Suprapubic skin (tissue), 4 donors: ENCODE results near the gene PYGL. TPM values are rescaled to one million over a fixed set of nuclear protein-coding genes. Genes with fewer than 3 reads are reported as not detected.
"Not testable (repeated sequence)": the region's sequence is repeated elsewhere in the genome, so short reads cannot be mapped to it uniquely, and the experiment has no call there.

Experiments used
- DNase-seq, 2 donors: peaks; one replicate each; pipeline ENCODE4 v3.0.0-alpha.2; 2019; ENCODE audit warnings: low spot score in 2 of 2
- H3K27ac ChIP-seq: fragments of 200-600 bp; sonication (generic); one replicate; pipeline ENCODE4 v1.5.1; 2019
- H3K27me3 ChIP-seq: fragments of 200-600 bp; sonication (generic); one replicate; pipeline ENCODE4 v1.5.1; 2019
- H3K36me3 ChIP-seq: fragments of 200-600 bp; sonication (generic); one replicate; pipeline ENCODE4 v1.5.1; 2019
- H3K4me1 ChIP-seq: fragments of 200-600 bp; sonication (generic); one replicate; pipeline ENCODE4 v1.5.1; 2019
- H3K4me3 ChIP-seq: fragments of 200-600 bp; sonication (generic); one replicate; pipeline ENCODE4 v1.5.1; 2019; ENCODE audit warnings: mild to moderate bottlenecking
- H3K9me3 ChIP-seq: fragments of 200-600 bp; sonication (generic); one replicate; pipeline ENCODE4 v1.5.1; 2019
- CTCF ChIP-seq, 2 donors: fragments of 200-600 bp in 1 of 2; fragments of 450-650 bp in 1 of 2; sonication (generic) in 1 of 2; IDR thresholded peaks; one replicate each; pipeline ENCODE4 v1.5.1; 2016 to 2019; ENCODE audit warnings: antibody characterized with exemption in 2 of 2, mild to moderate bottlenecking in 1 of 2, moderate library complexity in 1 of 2
- EP300 ChIP-seq: sonication (generic); formaldehyde crosslinking; IDR thresholded peaks from one replicate; pipeline ENCODE4 v1.6.1; 2017; ENCODE audit warnings: antibody characterized with exemption
- POLR2A ChIP-seq, 2 donors: fragments of 450-650 bp; IDR thresholded peaks; one replicate each; pipeline ENCODE4 v1.6.1; 2017; ENCODE audit warnings: antibody characterized with exemption in 2 of 2, mild to moderate bottlenecking in 2 of 2, moderate library complexity in 2 of 2
- POLR2AphosphoS5 ChIP-seq, 3 donors: sonication (generic); formaldehyde crosslinking; IDR thresholded peaks; one replicate each; pipeline ENCODE4 v1.6.1; 2017; ENCODE audit warnings: antibody characterized with exemption in 3 of 3
- WGBS: methylation state at CpG from one replicate; pipeline ENCODE4 v1.1.5; 2018; 5-methylcytosine and 5-hydroxymethylcytosine counted together
- total RNA-seq, 4 donors: library from RNA; depleted of rRNA; stranded (reverse); fragments of >200 nt; gene quantifications; one replicate each; pipeline ENCODE4 v1.1.0, GENCODE V29; 2016

PYGL gene
- total RNA-seq, 4 donors from 2014 or later, result 43.3 to 73.4 (median 48.4) TPM

GRCh38 chr14:50924843-50925242, 19.4 kb downstream of the PYGL start:
- TF ChIP-seq POLR2AphosphoS5 (IDR thresholded peaks at IDR 0.05) (no peak), EP300 (no peak), CTCF (IDR thresholded peaks at IDR 0.05) (no peak), POLR2A (IDR thresholded peaks at IDR 0.05) (no peak)
- no peak for DNase-seq
- Histone ChIP-seq H3K27me3 (no peaks in the 10 kb centered on the region), H3K36me3 (peaks cover 52% of the 10 kb centered on the region), H3K4me3 (no peak overlapping the region), H3K27ac (no peak overlapping the region), H3K4me1 (no peaks in the 10 kb centered on the region), H3K9me3 (no peaks in the 10 kb centered on the region)
- 82% methylated on average over 4 of the region's 4 CpGs for WGBS

- Histone ChIP-seq H3K27me3 (no peaks in the 10 kb centered on the region), H3K9me3 (no peaks in the 10 kb centered on the region), H3K27ac (no peak overlapping the region), H3K4me1 (no peaks in the 10 kb centered on the region), H3K36me3 (peaks cover 52% of the 10 kb centered on the region), H3K4me3 (no peak overlapping the region)
- WGBS, result 58% methylated on average over 6 of the region's 6 CpGs
- no peak for DNase-seq
- no peak for TF ChIP-seq POLR2AphosphoS5 (IDR thresholded peaks at IDR 0.05)
- TF ChIP-seq EP300, result no peak
- TF ChIP-seq CTCF (IDR thresholded peaks at IDR 0.05), result no peak
- TF ChIP-seq POLR2A (IDR thresholded peaks at IDR 0.05), result no peak
Measured at GRCh38 chr14:50924236-50924635, 20.0 kb downstream of the PYGL start.

- H3K9me3 ChIP-seq, result no peaks in the 10 kb centered on the region
- H3K27ac ChIP-seq, result no peak overlapping the region
- no peak overlapping the region for H3K4me3 ChIP-seq
- TF ChIP-seq POLR2AphosphoS5 (IDR thresholded peaks at IDR 0.05), result no peak
- no peak for TF ChIP-seq EP300
- no peak for DNase-seq
- peaks cover 51% of the 10 kb centered on the region for H3K36me3 ChIP-seq
- H3K27me3 ChIP-seq, result no peaks in the 10 kb centered on the region
- H3K4me1 ChIP-seq, result no peaks in the 10 kb centered on the region
- WGBS, result 76% methylated on average over 2 of the region's 2 CpGs
Measured at GRCh38 chr14:50922803-50923202, 21.5 kb downstream of the PYGL start.

DNA sequence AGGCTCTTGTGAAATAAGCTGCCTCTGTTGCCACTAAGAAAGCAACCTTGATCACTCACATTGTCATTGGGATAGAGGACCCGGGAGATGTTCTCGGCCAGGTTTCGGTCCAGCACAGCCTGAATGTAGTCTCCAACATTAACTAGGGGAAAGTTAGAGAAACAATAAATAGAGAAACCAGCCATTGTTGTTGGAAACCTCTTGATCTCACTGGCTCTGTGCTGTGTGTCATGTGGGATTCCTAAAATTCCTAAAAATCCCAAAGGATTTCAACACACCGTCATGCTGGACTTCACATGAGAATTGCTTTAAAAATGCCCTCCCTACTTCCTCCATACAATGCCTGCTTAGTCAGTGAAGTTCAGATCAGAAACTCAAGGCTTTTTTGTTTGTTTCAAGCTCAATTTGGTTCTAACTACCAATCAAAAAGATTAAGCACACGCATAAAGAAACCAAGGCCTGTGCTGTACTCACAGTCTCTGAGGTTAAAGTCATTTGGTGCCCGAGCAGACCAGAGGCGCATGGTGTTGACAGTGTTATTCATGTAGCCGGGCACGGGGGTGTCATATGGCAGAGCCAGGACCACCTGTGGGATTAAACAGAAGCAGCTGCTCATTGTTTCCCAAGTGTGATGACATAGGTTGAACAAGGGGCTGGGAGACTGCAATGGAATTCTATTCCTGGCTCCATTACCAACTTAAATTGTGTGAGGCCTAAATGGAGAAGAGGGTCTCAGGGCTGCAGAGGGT, 23.6 kb downstream of the PYGL start:
- Histone ChIP-seq H3K36me3 (peaks cover 62% of the 10 kb centered on the region), H3K4me3 (no peak overlapping the region), H3K27ac (no peak overlapping the region), H3K27me3 (no peaks in the 10 kb centered on the region), H3K4me1 (no peaks in the 10 kb centered on the region), H3K9me3 (no peaks in the 10 kb centered on the region)
- no peak for TF ChIP-seq CTCF (IDR thresholded peaks at IDR 0.05)
- TF ChIP-seq POLR2AphosphoS5 (IDR thresholded peaks at IDR 0.05), result no peak
- TF ChIP-seq POLR2A (IDR thresholded peaks at IDR 0.05), result no peak
- TF ChIP-seq EP300, result no peak
- no peak for DNase-seq
- 79% methylated on average over 9 of the region's 9 CpGs for WGBS

DNA sequence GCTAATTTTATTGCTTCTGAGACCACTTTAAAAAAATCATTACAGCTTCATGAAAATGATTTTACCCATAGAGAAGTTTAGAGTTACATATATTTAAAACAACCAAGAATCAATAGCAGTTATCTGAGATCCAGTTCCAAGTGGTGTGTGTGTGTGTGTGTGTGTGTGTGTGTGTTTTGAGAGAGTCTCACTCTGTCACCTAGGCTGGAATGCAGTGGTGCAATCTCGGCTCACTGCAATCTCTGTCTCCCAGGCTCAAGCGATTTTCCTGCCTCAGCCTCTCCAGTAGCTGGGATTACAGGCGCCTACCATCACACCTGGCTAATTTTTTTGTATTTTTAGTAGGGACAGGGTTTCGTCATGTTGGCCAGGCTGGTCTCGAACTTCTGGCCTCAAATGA, 24.8 kb downstream of the PYGL start:
- H3K36me3 ChIP-seq, result peaks cover 69% of the 10 kb centered on the region
- DNase-seq, H3K4me3 ChIP-seq, H3K27me3 ChIP-seq, H3K9me3 ChIP-seq, H3K27ac ChIP-seq, H3K4me1 ChIP-seq: not testable (repeated sequence)
- WGBS, result 89% methylated on average over 5 of the region's 5 CpGs

- Histone ChIP-seq H3K4me3 (no peak overlapping the region), H3K4me1 (no peaks in the 10 kb centered on the region), H3K27me3 (no peaks in the 10 kb centered on the region), H3K27ac (no peak overlapping the region), H3K36me3 (peaks cover 81% of the 10 kb centered on the region), H3K9me3 (no peaks in the 10 kb centered on the region)
- TF ChIP-seq POLR2AphosphoS5 (IDR thresholded peaks at IDR 0.05) (no peak), EP300 (no peak), CTCF (IDR thresholded peaks at IDR 0.05) (no peak), POLR2A (IDR thresholded peaks at IDR 0.05) (no peak)
- 87% methylated on average over 6 of the region's 6 CpGs for WGBS
- DNase-seq, result no peak
Measured at GRCh38 chr14:50917449-50917848, 26.8 kb downstream of the PYGL start.
